COLO668 (cell line): ENCODE data around the gene REXO1.

Experiments used
- DNase-seq: peaks from one replicate; lab custom pipeline; 2025; ENCODE audit not compliant: unreplicated experiment; lab: John Stamatoyannopoulos, UW

The REXO1 gene

DNA sequence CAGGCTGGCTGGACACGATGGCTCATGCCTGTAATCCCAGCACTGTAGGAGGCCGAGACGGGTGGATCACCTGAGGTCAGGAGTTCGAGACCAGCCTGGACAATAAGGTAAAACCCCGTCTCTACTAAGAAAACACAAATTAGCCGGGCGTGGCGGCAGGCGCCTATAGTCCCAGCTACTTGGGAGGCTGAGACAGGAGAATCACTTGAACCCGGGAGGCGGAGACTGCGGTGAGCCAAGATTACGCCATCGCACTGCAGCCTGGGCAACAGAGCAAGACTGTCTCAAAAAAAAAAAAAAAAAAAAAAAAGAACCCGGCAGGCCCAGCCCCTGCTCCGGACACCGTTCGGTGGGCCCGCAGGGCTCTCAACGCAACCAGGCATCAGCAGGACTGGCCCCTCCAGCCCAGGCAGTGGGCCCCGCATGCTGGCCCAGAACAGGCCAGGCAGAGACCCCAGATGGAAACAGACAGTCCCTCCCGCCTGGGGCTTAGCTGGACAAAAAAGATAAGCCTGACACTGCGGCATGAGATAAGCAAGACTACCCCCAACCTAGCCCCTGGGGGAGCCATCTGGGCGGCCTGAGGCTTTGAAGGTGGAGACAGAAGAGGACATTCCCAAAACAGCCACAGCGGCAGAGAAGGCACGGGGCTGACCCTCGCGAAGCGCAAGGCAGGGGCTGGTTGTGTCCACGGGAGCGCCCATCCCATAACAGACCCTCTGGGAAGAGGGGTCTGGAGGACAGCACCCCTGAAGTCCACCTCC lies 11.6 kb downstream of the REXO1 start:
- no peak for DNase-seq

DNA sequence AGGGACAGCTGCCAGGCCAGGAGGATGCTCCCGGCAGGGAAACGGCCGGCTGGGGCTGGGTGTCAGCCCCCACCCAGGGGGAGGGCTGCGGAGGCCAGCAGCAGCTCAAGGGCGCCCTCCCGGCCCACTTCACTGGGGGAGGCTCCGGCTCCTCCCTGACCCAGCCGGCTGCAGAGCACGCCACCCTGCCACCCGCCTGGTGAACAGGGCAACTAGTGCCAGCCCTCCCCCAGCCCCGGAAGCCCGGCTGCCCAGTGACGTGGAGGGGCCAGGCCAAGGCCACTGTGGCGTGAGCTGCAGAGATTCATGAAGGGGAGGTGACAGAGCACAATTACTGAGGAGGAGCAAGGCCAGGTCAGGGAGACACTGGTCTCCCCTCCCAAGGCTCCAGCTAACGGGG lies 14.7 kb downstream of the REXO1 start:
- DNase-seq: no peak

DNA sequence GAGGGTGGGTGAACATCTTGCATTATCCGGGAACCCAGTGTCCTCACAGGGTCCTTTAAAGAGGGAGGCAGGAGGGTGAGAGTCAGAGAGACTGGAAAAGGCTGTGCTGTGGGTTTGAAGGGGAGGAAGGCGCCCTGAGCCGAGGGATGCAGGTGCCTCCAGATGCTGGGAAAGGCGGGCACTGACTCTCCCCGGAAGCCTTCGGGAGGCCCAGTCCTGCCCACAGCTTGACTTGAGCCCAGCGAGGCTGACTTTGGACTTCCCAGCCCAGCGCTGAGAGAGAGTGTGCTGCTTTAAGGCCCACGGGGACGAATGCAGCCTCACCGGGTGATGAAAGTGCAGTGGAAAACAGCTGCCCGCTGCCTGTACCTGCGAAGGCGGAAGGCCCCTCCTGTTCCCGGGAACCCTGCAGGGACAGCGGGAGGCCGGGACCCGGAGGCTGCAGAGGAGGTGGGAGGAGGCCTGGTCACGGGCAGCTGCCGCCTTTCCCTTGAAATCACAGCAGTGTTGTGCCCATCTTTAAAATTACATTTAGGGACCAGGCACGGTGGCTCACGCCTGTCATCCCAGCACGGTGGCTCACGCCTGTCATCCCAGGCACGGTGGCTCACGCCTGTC lies 16.1 kb downstream of the REXO1 start:
- no peak for DNase-seq

DNA sequence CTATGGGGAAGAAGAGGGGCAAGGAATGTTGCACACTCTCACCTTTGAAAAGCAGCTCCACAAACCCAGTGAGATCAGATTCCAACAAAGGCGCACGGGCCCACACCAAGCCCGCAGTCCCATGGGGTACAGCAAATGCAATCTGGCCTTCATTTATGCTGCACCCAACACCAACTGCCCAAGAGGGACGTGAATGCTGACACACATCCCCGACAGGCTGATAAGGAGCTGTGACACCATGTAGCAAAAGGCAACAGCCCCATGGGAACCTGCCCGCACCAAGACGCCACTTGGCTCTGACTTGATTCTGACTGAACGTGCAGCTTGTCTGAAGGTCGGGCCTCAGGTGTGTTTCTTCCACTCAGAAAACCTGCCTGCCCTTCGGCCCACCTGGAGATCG lies 17.3 kb downstream of the REXO1 start:
- no peak for DNase-seq

DNA sequence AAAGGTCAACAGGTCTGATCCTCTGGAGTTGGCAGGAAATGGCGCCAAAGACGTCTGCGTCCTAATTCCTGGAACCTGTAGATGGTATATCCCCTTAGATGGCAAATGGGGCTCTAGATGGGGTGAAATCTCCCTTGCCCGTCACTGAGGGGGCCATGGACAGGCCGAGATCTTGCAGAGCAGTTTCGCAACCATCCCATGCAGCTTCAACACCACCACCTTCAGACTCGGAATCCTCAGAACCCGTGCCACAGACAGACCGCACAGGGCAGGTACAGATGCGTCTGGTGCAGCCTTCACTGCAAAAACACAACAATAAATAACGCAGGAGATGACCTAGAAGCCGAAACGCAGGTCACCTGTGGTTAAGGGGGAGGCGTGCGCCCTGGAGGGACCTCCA lies 17.7 kb downstream of the REXO1 start:
- no peak for DNase-seq

DNA sequence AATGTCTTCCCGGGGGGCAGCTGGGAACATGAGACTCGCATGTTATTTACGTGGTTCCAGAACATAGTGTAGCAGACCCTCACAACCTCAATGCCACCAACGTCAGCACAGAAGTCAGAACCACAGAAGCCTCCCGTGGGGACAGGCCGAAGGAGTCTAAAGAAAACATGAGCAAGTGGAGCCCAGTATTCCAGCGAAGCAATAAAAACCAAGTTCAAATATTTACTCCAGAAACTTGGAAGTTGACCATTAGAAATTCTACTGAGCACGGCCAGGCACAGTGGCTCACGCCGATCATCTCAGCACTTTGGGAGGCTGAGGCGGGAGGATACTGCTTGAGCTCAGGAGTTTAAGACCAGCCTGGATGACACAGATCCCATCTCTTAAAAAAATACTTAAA lies 18.3 kb downstream of the REXO1 start:
- no peak for DNase-seq

DNA sequence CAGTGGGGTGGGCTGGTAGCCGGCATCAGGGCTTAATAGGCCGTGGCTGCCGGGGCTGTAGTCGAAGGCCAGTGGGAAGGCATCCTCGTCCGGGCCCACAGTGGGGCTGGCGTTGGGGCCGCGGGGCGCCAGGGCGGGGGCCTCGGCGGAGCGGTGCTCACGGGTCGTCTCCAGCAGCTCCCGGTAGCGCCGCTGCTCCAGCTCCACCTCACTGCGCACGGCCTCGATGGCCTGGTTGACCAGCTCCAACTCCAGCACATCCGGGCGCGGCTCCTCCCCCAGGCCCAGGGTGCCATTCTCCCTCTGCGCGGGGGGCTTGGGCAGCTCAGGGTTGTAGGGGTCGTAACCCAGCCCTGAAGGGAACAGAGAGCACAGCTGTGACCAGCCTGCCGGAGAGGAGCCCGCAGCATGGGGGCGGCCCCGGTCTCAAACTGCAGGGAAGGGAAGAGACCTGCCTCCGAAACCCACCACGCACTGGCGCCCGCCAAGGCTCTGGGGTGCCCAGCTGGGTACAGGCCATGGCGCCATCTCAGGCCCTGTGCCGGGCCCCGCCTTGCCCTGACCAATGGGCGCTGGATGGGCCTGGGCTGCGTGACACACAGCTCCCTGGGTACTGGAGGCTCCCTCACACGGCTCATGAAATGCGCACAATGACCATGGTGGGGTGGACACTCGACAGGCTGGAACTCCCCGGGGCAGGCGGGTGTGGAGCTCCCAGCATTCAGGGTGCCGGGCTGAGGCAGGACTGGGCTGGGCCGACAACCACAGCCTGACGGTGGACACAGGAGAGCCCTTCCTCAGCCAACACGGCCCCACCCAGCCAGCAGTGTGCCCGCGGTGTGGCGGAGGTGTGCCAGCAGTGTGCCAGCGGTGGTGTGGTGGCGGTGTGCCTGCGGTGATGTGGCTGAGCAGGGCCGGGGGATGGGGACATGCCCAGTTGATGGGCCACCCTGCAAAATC lies 19.7 kb downstream of the REXO1 start:
- no peak for DNase-seq

DNA sequence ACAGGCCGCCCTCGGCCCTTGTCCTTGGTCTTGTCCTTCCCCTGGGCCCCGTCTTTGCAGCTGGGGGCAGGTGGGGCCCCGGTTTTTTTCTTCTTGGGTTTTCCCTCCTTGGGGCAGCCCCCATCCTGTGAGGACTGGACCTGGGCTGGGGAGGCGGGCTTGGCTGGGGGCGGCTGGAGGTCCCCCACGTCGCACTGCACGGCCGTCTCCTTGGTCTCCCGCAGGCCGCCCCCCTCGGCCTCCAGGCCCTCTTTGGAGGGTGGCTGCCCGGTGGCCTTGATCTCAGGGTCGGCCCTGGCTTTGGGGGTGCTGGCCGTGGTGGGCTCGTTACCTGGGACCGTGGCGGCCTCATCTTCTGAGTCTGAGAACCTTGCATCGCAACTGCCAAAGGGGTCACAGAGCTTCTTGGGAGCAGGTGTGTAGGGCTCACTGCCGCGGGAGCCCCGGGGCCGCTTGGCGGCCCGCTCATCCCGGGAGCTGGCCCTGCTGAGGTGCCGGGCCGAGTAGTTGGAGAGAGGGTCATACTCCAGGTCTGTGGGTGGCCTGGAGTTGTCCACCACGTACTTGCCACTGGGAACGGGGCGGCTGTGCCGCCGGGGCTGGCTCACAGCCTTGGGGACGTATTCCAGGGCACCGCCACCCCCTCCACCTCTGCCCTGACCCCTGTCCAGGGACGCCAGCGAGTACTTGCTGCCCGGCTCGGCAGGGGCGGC lies 20.6 kb downstream of the REXO1 start:
- no peak for DNase-seq

DNA sequence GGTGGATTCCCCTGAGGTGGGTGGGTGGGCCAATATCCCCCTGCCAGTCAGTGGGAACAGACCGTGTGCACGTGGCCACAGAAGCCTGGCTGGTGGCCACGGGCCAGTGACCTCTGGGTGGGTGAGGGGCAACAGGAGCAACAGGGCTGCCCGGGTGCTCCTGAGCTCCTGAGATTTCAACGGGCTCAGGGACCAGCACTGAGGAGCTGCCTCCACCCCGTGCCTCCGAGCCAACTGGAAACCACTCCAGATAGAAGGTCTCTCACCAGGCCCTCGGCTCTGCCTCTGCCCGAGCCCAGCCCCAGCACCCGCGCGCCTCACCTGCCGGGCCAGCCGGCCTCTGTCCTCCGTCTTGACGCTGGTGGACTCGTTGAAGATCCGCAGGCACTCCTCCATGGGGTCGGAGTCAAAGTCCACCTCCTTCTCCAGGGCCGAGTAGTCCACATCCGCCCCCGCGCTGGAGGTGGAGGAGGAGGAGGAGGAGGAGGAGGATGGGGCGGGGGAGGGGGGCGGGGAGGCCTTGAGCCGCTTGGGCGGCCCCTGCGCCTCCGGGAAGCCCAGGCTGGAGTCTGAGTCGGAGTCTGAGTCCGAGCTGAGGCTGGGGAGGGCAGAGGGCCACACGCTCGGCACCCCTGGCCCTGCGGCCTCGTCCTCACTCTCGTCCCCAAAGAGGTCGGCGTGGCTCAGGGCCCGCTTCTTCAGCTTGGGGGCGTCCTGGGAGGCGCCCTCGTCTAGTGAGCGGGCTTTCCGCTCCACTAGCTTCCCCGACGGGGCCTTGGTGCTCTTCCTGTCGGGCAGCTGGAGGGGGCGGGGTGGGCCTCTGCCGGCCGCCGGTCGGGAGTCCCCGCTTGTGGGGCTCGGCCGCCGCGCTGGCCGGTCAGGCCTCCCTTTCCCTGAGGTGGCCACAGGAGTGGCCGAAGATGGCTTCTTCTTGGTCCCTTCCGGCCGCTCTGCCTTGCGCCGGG lies 21.4 kb downstream of the REXO1 start:
- no peak for DNase-seq

DNA sequence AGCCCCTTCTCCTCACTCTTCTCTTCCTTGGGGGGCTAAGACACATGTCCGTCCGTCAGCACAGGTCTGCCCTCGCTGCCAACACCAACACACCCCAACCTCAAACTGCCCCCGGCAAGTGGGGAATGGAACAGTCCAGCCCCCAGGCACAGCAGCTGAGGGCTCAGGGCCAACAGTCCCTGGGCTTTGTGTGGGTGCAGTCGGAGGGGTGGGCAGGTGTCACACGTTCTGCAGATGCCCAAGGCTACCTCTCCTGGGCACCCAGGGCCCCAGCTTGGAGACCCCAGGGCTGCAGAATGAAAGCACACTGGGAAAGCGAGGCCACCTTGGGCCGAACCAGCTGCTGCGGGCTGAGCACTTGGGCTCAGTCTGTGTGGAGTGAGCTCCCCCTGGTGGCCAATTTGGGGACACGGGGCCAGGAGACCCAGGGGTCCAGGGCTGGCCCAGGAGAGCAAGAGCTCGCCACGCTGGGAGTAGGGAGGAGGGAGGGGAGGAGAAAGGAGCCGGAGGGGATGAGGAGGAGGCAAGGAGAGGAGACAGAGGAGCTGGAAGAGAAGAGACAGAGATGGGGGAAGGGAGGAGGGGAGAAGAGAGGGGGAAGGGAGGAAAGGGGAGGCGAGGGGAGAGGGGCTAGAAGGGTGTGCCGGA lies 22.2 kb downstream of the REXO1 start:
- peak; percentile 70 for DNase-seq

DNA sequence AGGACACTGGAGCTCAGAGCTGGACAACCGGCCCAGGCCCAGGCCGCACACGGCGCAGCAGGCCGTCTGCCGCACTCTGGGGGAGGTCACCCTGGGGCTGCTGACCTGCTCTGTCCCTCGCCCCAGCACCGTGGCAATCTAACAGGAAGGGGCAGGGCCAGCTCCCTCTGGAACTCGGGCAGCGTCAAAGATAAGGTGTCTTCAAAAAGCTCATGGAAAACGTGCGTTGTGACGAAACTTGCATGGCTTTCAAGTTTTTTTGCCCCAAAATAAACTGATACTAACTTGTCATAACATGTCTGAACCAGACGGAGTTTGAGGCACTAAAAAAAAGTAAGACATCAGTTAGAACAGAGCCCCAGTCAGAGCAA lies 24.0 kb downstream of the REXO1 start:
- no peak for DNase-seq

DNA sequence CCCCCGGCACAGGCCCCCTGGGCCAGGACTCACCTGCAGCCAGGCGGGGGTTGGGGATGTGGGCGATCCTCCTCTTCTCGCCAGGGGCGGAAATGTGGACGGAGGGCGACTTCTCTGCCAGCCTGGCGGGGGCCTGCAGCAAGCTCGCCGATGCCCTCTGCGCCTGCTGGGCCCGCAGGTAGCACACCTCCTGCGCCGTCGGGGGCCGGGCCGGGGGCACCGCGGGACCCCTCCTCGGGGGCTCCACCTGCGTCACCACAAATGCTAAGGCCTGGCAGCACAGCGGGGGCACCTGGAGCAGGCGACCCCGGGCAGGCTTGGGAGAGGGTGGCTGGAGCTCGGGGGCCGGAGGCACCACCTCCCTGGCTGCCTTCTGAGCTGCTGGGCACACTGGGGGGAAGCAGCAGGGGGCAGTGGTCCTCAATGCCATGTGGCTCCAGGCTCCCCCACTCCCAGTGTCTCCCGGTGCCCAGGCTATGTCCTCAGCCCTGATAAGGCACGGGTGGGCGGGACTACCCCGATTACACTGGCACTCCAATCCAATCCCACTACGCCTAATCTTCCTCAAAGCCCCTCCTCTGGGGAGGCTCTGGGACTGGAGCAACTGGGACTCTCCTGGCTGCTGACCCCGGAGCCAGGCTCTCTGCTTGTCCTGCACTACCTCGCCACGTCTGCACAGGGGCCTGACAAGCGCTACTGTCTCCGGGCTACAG lies 24.6 kb downstream of the REXO1 start:
- DNase-seq: no peak

DNA sequence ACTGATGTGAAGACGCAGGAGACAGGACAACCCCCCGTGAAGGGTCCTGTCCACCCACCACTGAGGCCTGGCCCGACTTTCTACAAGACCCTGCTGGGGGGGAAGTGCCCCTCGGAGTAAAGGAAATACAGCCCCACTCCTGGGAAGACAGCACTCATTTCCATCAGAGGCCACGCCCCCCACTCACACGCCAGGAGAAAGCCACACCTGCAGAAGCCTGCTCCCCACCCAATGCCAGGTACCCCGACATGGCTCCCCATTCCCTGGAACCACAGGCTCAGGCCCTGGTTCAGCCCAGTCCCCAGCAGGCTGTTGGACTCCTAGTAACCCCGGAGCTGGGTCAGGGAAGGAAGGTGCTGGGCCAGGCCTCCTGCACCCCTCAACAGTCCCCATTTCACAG lies 25.3 kb downstream of the REXO1 start:
- no peak for DNase-seq

DNA sequence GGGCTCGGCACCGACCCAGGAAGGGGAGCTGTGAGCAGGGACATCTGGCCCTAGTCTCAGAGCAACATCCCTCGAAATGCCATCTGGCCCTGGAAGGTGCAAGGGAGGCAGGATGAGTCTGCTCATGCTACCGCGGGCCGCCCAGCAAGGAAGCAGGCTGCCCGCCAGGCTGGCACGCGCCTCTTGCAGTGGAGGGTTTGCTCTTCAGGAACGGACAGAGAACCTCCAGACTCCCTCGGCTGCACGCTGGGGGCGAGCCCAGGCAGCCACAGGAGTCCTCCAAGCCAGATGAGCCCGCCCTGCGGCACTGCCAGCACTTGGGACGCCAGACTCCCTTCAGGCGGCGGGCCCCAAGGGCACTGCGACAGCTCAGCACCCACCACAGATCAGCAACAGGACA lies 26.1 kb downstream of the REXO1 start:
- no peak for DNase-seq

DNA sequence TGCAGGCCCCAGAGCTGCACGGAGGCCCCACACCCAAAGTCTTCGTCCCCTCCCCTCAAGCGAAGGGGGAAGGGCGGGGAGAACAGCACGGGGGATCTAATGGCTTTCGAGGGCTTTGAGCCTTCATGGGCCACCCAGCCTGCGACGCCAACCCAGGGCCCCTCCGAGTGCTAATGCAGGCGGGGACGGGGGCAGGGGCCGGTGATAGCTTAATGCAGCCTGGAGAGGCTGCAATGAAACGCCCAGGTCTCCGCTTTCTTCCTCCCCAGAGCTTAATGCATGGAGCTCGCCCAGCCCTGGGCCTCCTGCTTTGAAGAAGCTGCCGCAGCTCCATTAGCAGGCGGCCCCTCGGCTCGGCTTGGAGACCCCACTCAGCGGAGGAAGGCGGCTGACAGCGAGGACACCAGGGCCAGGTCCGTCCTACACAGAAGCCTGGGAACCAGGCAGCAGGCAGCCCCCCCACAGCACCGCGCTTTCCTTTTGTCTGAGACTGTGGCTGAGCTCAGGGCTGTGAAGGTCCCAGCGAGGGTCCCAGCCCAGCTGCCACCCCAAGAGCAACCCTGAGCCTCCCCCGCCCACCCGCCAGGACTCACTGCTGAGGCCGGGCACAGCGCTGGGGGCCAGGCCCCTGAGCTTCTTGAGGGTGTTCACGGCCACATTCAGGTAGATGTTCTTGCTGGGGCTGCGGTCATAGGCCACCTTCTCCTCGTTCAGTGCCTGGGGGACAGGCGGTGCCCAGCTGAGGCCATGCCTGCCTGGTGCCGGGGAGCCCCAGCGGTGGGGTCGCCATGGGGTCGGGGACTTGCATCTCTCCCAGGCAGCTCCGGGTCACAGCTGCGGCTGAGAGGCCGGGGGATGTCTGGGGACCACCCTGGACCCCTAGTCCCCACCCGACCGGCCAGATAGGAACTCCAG lies 28.7 kb downstream of the REXO1 start:
- DNase-seq: no peak

DNA sequence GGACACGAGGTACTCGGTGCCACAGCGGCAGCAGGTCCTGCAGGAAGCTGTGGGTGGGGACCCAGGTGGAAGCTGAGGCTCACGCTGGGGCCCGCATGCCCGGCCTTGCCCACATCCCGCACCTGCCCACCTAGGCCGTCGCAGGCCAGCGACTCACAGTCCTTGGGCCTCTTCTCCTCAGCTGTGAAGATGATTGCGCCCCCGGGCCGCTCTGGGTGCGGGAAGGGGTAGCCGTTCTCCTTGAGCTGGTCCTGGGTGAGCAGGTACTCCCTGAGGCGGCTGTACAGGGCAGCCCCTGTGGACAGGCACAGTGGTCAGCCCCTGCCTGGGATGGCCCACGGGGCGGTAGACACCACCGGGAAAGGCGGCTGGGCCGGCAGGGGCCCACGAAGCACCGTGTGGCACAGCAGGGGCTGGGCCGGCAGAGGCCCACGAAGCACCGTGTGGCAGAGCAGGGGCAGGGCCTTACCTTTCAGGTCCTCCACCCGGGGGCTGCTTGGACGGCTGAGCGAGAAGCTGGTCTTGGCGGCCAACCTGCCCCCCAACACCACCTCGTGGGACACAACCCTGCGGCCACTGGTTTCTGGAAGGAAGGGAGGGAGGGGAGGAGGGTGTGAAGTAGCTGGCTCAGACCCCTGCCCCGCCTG lies 29.6 kb downstream of the REXO1 start:
- no peak for DNase-seq

DNA sequence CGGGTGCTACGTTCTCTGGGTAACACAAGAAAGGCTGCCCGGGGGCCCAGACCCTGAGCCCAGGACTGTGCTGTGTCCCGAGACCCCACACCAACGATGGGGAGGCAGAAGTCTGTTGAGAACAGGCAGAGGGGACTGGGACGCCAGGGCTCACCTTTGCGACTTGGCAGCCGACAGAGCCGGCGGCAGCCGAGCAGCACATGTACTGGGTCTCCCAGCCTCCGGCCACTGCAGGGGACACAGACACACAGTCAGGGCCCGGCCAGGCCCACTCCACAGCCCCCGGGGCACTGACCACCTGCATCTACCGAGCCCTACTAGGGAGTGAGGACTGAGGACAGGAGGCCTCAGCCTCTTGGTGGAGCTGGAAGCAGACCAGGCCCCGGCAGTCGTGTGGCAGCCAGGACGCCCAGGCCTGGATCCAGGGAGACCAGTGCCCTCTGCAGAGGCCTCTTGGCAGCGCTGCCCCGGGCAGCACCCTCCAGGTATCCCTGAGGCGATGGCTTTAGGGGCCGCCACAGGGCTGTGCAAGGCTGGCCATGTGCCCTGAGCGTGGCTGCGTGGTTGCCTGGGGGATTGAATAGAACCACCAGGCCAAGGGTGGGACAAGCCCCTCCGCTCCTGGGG lies 30.6 kb downstream of the REXO1 start:
- no peak for DNase-seq
